Loucy (cell line): Measurements from ENCODE around the gene CASZ1.

ENCODE experiments used
- H2AFZ ChIP-seq: fragments of 200-600 bp; sonication (generic); 2 replicates; pipeline ENCODE4 v1.6.0; 2016; ENCODE audit warnings: antibody characterized with exemption, mild to moderate bottlenecking, low read length, moderate library complexity
- H3F3A ChIP-seq: fragments of 200-600 bp; 2 replicates; pipeline ENCODE4 v1.6.0; 2016; ENCODE audit warnings: antibody characterized with exemption, low read depth, mild to moderate bottlenecking
- H3K27me3 ChIP-seq: fragments of 200-600 bp; sonication (generic); 2 replicates; pipeline ENCODE4 v1.6.1; 2014; ENCODE audit warnings: low read length, mild to moderate bottlenecking; ENCODE audit not compliant: insufficient read depth, poor library complexity, severe bottlenecking
- H3K36me3 ChIP-seq: fragments of 200-600 bp; sonication (generic); 2 replicates; pipeline ENCODE4 v1.6.1; 2016; ENCODE audit warnings: low read length; ENCODE audit not compliant: insufficient read depth
- H3K4me1 ChIP-seq: fragments of 200-600 bp; sonication (generic); 2 replicates; pipeline ENCODE4 v1.5.1; 2014; ENCODE audit warnings: low read length, mild to moderate bottlenecking; ENCODE audit not compliant: insufficient read depth, poor library complexity, severe bottlenecking
- H3K4me2 ChIP-seq: fragments of 200-600 bp; sonication (generic); 2 replicates; pipeline ENCODE4 v1.6.0; 2014; ENCODE audit warnings: antibody characterized with exemption, low read length, low read depth, mild to moderate bottlenecking; ENCODE audit not compliant: poor library complexity, severe bottlenecking
- H3K4me3 ChIP-seq: fragments of 200-600 bp; sonication (generic); 2 replicates; pipeline ENCODE4 v1.5.1; 2014; ENCODE audit warnings: low read length, mild to moderate bottlenecking, mixed read lengths; ENCODE audit not compliant: poor library complexity, severe bottlenecking
- H3K79me2 ChIP-seq: fragments of 200-600 bp; sonication (generic); 2 replicates; pipeline ENCODE4 v1.6.1; 2014; ENCODE audit warnings: low read length; ENCODE audit not compliant: insufficient read depth
- H3K9ac ChIP-seq: fragments of 200-600 bp; sonication (generic); 2 replicates; pipeline ENCODE4 v1.6.0; 2014; ENCODE audit warnings: mild to moderate bottlenecking, low read depth, low read length, moderate library complexity; ENCODE audit not compliant: poor library complexity, severe bottlenecking
- H3K9me2 ChIP-seq: fragments of 200-600 bp; sonication (generic); replicated peaks from 2 replicates; pipeline ENCODE4 v1.6.1; 2016; ENCODE audit warnings: low read depth, low read length, mixed read lengths
- H3K9me3 ChIP-seq: fragments of 200-600 bp; sonication (generic); 2 replicates; pipeline ENCODE4 v1.6.1; 2014; ENCODE audit warnings: mild to moderate bottlenecking, antibody characterized with exemption, low read length, low read depth; ENCODE audit not compliant: insufficient read depth
- H4K20me1 ChIP-seq: fragments of 200-600 bp; sonication (generic); 2 replicates; pipeline ENCODE4 v1.6.0; 2014; ENCODE audit warnings: antibody characterized with exemption, low read length, mild to moderate bottlenecking; ENCODE audit not compliant: insufficient read depth, poor library complexity, severe bottlenecking
- CTCF ChIP-seq: fragments of 200-600 bp; sonication (generic); conservative IDR thresholded peaks from 2 replicates; pipeline ENCODE4 v1.5.1; 2014; ENCODE audit warnings: mild to moderate bottlenecking, antibody characterized with exemption, low read length
- EZH2phosphoT487 ChIP-seq: fragments of 200-600 bp; IDR thresholded peaks from 2 replicates; pipeline ENCODE4 v1.6.1; 2018; ENCODE audit warnings: antibody characterized with exemption, mild to moderate bottlenecking, moderate library complexity, borderline replicate concordance

CASZ1 gene

GRCh38 chr1:10754568-10755329 is 41.7 kb downstream of the CASZ1 start:
- TF ChIP-seq CTCF: no peak
- no peak for TF ChIP-seq EZH2phosphoT487
- no peaks in the 10 kb centered on the region for H3K9me3 ChIP-seq
- no peaks in the 10 kb centered on the region for H3K79me2 ChIP-seq
- H3K4me3 ChIP-seq: no peak overlapping the region
- no peaks in the 10 kb centered on the region for H3K36me3 ChIP-seq
- no peaks in the 10 kb centered on the region for H4K20me1 ChIP-seq
- H3F3A ChIP-seq: no peaks in the 10 kb centered on the region
- H2AFZ ChIP-seq: no peak overlapping the region
- H3K9ac ChIP-seq: no peak overlapping the region
- no peaks in the 10 kb centered on the region for H3K9me2 ChIP-seq
- no peaks in the 10 kb centered on the region for H3K27me3 ChIP-seq
- peaks cover 5% of the 10 kb centered on the region for H3K4me1 ChIP-seq
- no peak overlapping the region for H3K4me2 ChIP-seq

- no peaks in the 10 kb centered on the region for H3K9me2 ChIP-seq
- peaks cover 5% of the 10 kb centered on the region for H3K4me1 ChIP-seq
- no peak overlapping the region for H3K4me2 ChIP-seq
- H3K27me3 ChIP-seq: no peaks in the 10 kb centered on the region
- no peak overlapping the region for H3K4me3 ChIP-seq
- no peaks in the 10 kb centered on the region for H3K36me3 ChIP-seq
- no peak overlapping the region for H2AFZ ChIP-seq
- TF ChIP-seq CTCF (no peak; the same call in 1 of the 2 replicates), EZH2phosphoT487 (no peak)
- H3K79me2 ChIP-seq: no peaks in the 10 kb centered on the region
- no peaks in the 10 kb centered on the region for H3K9me3 ChIP-seq
- no peaks in the 10 kb centered on the region for H4K20me1 ChIP-seq
- H3K9ac ChIP-seq: no peak overlapping the region
- no peaks in the 10 kb centered on the region for H3F3A ChIP-seq
These were observed 43.1 kb downstream of the CASZ1 start for GRCh38 chr1:10753299-10753698.

GRCh38 chr1:10751561-10752085 is 44.8 kb downstream of the CASZ1 start:
- no peak overlapping the region for H2AFZ ChIP-seq
- peaks cover 5% of the 10 kb centered on the region for H3K4me1 ChIP-seq
- no peaks in the 10 kb centered on the region for H3K9me2 ChIP-seq
- H3K79me2 ChIP-seq: no peaks in the 10 kb centered on the region
- no peak overlapping the region for H3K4me2 ChIP-seq
- no peaks in the 10 kb centered on the region for H3K9me3 ChIP-seq
- no peak overlapping the region for H3K9ac ChIP-seq
- no peaks in the 10 kb centered on the region for H3K27me3 ChIP-seq
- H3K4me3 ChIP-seq: no peak overlapping the region
- no peaks in the 10 kb centered on the region for H4K20me1 ChIP-seq
- H3F3A ChIP-seq: no peaks in the 10 kb centered on the region
- no peaks in the 10 kb centered on the region for H3K36me3 ChIP-seq
- TF ChIP-seq EZH2phosphoT487 (no peak), CTCF (no peak)
